NB4 (cell line): Measurements from ENCODE around the gene ARHGAP28.
A peak's percentile ranks its signal among the peaks of the same experiment; 100 is the strongest.

ENCODE experiments used
- DNase-seq: peaks from one replicate; pipeline ENCODE4 v3.0.0; 2010; ENCODE audit warnings: low read depth
- H3K4me3 ChIP-seq: one replicate; pipeline ENCODE4 v1.5.1; 2011; ENCODE audit warnings: mild to moderate bottlenecking, low read depth, low read length, moderate library complexity
- CTCF ChIP-seq: IDR thresholded peaks from one replicate; pipeline ENCODE4 v1.5.1; 2012; ENCODE audit warnings: low read depth, low read length
- MAX ChIP-seq: IDR thresholded peaks from 2 replicates; pipeline ENCODE4 v1.6.1; 2011; ENCODE audit warnings: low read depth, low read length
- MYC ChIP-seq: IDR thresholded peaks from 2 replicates; pipeline ENCODE4 v1.6.1; 2011; ENCODE audit warnings: low read depth, low read length
- POLR2A ChIP-seq: IDR thresholded peaks from 2 replicates; pipeline ENCODE4 v1.6.1; 2011; ENCODE audit warnings: mild to moderate bottlenecking; ENCODE audit not compliant: insufficient read length; ENCODE audit errors: extremely low read depth

The ARHGAP28 gene

GRCh38 chr18:6920099-6920955 lies 190.8 kb downstream of the ARHGAP28 start:
- no peak overlapping the region for H3K4me3 ChIP-seq
- peak; percentile 53 for DNase-seq
- TF ChIP-seq POLR2A, result no peak
- TF ChIP-seq MAX, result no peak
- TF ChIP-seq CTCF, result peak; percentile 45
- TF ChIP-seq MYC, result no peak

- TF ChIP-seq MYC, result no peak
- no peak for TF ChIP-seq CTCF
- TF ChIP-seq POLR2A, result no peak
- TF ChIP-seq MAX, result no peak
- H3K4me3 ChIP-seq, result no peak overlapping the region
- DNase-seq, result no peak
Measured at GRCh38 chr18:6921571-6921970, 192.1 kb downstream of the ARHGAP28 start.

DNA sequence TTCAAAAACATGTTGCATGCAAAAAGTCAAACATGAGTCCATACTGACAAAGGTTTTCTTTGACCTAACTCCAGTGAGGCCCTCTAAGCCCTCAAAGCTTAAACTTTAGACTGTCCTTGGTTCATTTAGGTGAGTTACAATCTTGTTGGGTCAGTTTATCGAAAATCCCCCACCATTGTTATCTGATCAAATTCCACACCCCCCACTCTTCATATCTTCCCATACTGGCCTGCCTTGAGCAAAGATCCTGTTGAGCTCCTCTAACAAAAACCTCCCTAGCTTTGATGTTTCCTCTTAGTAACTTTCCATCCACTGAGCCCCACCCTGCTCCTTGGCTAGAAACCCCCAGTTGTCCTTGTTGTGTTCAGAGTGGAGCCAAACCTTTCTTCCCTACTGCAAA lies 193.7 kb downstream of the ARHGAP28 start:
- TF ChIP-seq MYC (no peak), CTCF (no peak), MAX (no peak), POLR2A (no peak)

DNA sequence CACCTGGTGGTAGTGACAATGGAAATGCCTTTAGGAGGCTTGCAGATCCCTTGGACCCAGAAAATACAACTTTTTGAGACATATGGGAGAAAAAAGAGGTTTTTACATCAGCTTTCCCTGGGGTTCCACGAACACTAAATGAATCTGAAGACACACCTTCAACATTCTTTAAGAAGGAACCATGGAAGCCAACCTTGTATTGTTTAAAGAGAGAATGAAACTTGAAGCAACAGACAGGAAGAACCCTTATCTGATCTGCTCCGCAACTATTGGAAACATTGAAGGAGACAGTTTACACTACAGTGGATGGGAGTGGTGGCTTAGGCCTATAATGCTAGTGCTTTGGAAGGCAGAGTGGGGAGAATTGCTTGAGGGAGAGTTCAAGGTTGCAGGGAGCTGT lies 197.6 kb downstream of the ARHGAP28 start:
- no peak overlapping the region for H3K4me3 ChIP-seq
- no peak for DNase-seq
- no peak for TF ChIP-seq MYC
- no peak for TF ChIP-seq CTCF
- TF ChIP-seq MAX, result no peak
- TF ChIP-seq POLR2A, result no peak

More for the DNA sequence above, 193.7 kb downstream of the ARHGAP28 start:
- no peak overlapping the region for H3K4me3 ChIP-seq
- DNase-seq, result no peak

GRCh38 chr18:6928359-6928758 lies 198.8 kb downstream of the ARHGAP28 start:
- no peak for DNase-seq
- TF ChIP-seq POLR2A (no peak), CTCF (no peak), MAX (no peak), MYC (no peak)
- H3K4me3 ChIP-seq, result no peak overlapping the region
